Frontal cortex (tissue), 4 donors: Measurements from ENCODE around the gene DAO. TPM values are rescaled to one million over a fixed set of nuclear protein-coding genes. Genes with fewer than 3 reads are reported as not detected.

Experiments used
- DNase-seq, 2 donors: peaks; one replicate each; pipeline ENCODE4 v3.0.0; 2012; ENCODE audit warnings: low spot score in 2 of 2
- FAIRE-seq: peaks from 2 replicates; lab custom pipeline; 2012; peaks lifted over from hg19 to GRCh38; lab: Jason Lieb, UNC
- total RNA-seq: library from RNA; depleted of rRNA; stranded (reverse); fragments of >200 nt; gene quantifications from one replicate; pipeline ENCODE4 v1.2.3, GENCODE V29; 2014
- donor health status: control.
- donor health status: control.
- donor health status: control.

The DAO gene
- total RNA-seq, 1 donor from 2014 or later: not detected

DNA sequence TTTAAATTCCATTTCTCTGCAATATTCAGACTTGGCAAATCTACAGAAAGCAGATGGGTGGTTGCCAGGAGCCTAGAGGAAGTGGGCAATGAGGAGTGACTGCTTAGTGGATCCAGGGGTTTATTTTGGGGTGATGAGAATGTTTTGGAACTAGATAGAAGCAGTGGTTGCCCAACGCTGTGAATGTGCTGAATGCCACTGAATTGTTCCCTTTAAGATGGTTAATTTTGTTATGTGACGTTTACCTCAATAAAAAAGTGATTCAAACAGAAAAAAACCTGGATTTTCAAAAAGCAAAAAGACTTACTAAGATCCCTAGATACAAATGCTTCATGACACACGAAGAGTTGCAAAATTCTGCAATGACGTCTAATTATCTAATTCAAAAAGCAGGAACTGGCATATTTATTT is 34.2 kb downstream of the DAO start:
- DNase-seq: peak in 1 of 2 donors; percentile 18
- FAIRE-seq: no peak

- no peak for DNase-seq
- no peak for FAIRE-seq
Measured at GRCh38 chr12:108915632-108916133, 35.8 kb downstream of the DAO start.

DNA sequence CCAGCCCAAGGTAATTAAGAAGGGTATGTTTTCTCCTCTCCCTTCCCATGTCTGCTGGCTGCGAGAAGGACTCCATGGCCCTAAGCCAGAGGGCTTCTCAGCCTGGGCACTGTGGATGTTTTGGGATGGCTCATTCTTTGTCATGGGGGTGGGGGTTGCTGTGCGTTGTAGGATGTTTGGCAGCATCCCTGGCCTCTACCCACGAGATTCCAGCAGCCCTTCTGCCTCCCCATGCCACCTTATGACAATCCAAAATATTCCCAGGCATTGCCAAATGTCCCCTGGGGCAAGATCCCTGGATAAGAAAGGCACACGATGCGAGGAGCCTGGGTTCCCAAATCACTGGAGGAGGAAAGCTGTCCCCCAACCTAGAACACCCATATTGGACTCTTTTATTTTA is 36.4 kb downstream of the DAO start:
- no peak for DNase-seq
- no peak for FAIRE-seq

DNA sequence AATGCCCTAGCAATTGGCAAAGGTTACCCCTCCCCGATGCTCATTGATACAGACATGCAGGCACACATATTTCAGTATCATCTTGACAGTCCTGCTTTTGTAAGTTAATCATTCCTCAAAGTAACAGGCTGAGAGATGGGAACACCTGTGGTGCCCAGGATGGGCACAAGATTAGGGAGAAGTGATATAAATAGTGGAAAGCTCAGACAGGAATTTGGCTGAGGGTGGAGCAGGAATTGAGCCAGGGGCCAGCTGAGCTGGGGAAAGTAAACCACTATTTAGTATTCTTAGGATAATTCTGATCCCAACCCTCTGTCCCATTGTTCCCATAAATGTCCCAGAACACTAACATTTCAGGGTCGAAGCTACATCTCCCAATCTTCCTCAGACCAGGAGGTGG is 38.3 kb downstream of the DAO start:
- DNase-seq (no peak), FAIRE-seq (no peak)

DNA sequence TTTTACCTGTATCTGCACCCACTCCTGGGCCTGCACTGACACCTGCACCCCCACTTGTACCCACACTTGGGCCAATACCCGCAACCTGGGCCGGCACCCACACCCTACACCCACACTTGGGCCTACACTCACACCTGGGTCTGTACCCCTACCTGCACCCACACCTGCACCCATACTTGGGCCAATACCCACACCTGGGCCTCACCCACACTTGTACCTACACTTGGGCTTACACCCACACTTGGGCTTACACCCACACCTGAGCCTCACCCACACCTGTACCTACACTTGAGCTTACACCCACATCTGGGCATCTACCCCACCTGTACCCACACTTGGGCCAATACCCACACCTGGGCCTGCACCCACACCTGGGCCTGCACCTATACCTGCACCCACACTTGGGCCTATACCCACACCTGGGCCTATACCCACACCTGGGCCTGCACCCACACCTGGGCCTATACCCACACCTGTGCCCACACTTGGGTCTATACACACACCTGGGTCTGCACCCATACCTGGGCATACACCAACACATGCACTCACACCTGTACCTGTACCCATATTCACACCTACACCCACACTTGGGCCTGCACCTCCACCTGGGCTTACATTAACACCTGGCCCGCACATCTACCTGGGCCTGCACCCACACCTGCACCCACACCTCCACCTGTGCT is 39.2 kb downstream of the DAO start:
- FAIRE-seq: no peak
- DNase-seq: no peak

DNA sequence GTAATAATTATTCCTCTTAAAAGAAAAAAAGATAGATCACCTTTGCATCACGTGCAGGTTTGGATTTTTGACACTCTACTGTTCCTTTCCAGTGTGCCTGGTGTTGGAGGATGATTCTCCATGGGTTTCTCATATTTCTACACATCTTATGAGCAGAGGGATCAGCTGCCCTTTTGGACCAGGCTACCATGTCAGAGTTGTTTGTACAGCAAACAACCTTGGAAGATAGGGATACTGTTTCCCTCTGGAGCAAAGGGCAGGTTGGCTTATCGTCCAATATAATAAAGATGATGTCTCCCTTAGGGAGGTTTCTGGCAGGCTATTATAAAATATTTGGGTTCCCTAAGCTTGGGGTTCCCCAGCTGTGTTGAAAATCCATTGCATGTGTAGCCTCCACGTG is 42.1 kb downstream of the DAO start:
- no peak for FAIRE-seq

GRCh38 chr12:108922918-108923317 is 43.0 kb downstream of the DAO start:
- FAIRE-seq: no peak

More for the DNA sequence above, 42.1 kb downstream of the DAO start:
- no peak for DNase-seq

GRCh38 chr12:108928695-108929094 is 48.8 kb downstream of the DAO start:
- no peak for FAIRE-seq

More at GRCh38 chr12:108922918-108923317, 43.0 kb downstream of the DAO start:
- no peak for DNase-seq

DNA sequence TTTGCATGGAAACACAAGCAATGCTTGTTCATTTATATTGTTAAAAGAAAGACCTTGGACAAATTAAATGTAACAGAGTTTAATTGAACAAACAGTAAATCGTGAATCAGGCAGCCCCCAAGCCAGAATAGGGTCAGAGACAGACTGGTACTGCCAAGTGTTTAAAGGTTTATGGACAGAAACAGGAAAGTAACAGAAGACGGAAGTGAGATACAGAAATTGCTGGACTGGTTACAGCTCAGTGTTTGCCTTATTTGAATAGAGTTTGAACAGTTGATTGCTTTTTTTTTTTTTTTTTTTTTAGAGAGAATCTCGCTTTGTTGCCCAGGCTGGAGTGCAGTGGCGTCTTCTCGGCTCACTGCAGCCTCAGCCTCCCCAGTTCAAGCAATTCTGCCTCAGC is 50.3 kb downstream of the DAO start:
- DNase-seq (no peak), FAIRE-seq (no peak)

More at GRCh38 chr12:108928695-108929094, 48.8 kb downstream of the DAO start:
- DNase-seq: no peak

DNA sequence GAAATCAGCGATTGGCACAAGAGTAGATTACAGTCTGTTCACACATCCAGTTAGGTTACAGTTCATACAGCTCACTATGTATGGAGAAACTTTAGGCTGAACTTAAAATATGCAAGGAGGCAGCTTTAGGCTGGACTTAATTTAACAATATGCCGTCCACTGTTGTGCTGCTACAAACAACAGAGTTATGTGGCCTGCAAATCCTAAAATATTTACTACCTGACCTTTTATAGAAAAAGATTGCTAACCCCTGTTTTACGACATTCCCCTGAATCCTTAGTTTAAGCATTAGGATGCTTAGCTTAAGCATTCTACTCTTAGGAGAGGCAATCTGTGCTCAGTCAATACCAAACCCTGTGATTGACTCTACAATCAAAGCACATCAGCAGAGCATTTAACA is 50.9 kb downstream of the DAO start:
- FAIRE-seq: no peak

GRCh38 chr12:108933949-108934348 is 54.1 kb downstream of the DAO start:
- no peak for DNase-seq
- no peak for FAIRE-seq

More for the DNA sequence above, 50.9 kb downstream of the DAO start:
- DNase-seq: no peak

DNA sequence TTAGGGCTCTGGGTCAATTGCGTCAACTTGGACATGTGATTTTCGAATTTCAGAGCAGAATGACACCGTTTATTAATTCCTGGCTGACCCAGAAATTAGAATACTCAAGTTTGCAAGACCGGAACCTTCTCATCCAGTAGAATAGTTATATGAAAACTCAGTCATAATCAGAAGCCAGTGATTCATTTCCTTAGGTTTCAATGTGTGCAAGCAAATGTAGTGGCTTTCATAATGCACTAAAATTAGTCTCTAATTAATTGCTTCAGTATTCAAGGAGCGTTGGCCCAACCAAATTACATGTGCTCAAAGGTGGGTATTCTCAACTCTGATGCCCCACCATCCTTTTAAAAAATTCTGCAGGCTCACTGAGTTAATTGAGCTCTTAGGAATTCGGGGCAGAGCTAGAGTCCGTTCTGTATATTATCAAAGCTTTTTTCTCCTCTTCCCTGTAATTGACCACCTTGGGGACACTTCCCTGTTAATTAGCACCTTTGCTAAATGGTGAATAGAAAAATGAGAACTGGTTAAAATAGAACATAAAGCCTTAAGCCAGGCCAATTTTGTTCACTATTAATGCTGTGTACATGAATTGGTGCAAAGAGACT is 55.4 kb downstream of the DAO start:
- no peak for FAIRE-seq
- no peak for DNase-seq

DNA sequence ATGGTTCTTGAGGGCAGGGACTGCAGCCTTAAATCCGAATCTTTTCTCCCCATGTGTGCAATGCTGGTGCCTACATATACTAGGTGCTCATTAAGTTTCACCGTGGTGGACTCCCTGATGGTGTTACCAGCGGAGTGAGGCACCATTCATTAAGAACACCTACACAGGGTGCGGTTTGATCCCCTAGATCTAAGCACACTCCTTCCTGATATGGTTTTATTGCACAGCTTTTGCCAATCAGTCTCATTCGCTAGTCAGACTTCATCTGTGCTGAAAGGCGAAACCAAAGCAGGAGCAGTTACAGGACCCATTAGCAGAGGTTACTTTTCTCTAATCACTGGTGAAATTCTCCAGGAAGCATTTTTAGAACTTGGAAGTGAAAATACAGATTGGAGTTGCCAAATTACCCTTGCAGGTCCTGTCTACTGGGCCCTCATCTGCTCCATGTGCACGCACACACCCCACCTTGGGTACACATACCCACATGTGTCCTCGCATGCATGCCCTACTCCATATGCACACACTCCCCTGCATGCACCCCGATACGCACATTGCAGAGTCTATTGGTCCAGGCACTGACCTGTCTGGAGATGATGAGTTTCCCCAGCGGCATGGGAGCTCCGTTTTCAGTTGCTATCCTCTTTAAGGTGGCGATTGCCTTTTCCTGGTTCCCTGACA is 58.5 kb downstream of the DAO start:
- DNase-seq: no peak
- FAIRE-seq: no peak

DNA sequence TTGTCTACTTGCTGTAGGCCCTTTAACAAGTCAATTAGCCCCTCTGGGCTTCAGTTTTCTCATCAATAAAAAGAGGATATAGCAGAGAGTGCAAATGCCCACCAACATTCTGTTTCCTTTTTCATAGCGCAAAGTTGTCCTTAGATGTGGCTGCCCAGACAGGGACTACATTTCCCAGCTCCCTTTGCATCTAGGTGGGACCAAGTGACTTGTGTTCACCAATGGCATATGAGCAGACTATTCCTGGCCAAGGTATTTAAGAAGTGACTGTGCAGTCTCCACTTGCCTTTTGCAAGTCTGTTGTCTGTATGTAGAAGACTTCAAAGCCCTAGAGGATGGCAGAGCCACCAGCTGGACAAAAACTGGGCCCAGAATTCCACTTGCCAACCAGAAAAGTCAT is 59.7 kb downstream of the DAO start:
- no peak for DNase-seq
- no peak for FAIRE-seq

DNA sequence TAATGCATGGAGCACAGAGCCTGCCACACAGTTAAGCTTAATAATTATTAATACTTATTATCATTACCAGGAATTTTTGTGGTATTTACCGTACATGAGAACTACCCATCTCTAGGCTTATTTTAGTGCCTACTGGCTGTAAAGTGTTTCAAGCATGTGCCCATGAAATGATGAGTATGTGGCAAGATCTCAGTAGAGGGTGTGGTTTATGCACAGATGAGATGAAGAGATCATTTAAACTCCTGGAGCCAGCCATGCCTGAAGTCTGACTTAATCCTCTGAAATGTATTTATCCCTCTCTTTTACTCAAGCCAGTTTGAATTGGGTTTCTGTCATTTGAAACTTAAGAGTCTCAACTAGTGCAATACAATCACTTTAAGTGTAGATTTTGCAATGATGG is 60.2 kb downstream of the DAO start:
- DNase-seq (no peak), FAIRE-seq (no peak)

GRCh38 chr12:108947097-108947496 is 67.2 kb downstream of the DAO start:
- FAIRE-seq: no peak

GRCh38 chr12:108948367-108948766 is 68.5 kb downstream of the DAO start:
- no peak for FAIRE-seq
- DNase-seq: no peak

More at GRCh38 chr12:108947097-108947496, 67.2 kb downstream of the DAO start:
- DNase-seq: no peak

DNA sequence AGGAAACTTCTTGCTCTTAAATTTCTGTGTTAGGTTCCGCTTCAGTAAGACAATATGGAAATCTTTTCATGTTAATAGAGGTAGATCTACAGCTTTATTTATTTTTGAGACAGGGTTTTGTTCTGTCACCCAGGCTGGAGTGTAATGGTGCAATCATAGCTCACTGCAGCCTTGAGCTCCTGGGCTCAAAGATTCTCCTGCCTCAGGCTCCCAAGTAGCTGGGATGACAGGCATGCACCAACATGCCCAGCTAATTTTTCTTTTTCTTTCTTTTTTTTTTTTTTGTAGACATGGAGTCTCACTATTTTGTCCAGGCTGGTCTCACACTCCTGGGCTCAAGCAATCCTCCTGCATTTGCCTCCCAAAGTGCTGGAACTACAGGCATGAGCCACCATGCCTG is 70.1 kb downstream of the DAO start:
- no peak for DNase-seq
- no peak for FAIRE-seq
